HG03439 (cell line): ENCODE results near the gene NES.

ENCODE experiments used
- ATAC-seq: cut with Tn5 transposase; IDR thresholded peaks from one replicate; pipeline ENCODE4 v1.9.1; 2021; ENCODE audit warnings: mild to moderate bottlenecking, moderate library complexity; ENCODE audit not compliant: unreplicated experiment

The NES gene

GRCh38 chr1:156625436-156626078, 51.6 kb downstream of the NES start:
- ATAC-seq = no peak

DNA sequence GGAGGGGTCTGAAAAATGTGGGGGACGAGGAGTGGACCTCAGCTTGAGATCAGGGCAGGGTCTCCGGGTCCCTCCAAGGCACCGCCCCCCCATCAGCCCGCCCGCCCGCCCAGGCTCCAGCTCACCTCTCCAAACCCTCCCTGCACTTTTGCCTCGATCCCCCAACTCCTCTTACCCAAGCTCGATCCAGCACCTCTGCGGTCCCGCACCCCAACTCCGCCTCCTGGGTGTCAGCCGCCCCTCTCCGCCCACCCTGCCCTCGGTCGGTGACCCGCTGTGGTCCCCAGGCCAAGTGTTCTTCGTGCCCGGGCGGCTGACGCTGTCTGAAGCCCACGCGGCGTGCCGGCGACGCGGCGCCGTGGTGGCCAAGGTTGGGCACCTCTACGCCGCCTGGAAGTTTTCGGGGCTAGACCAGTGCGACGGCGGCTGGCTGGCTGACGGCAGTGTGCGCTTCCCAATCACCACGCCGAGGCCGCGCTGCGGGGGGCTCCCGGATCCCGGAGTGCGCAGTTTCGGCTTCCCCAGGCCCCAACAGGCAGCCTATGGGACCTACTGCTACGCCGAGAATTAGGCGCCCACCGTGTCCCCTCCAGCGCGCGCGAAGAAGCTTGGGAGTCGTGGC, 52.3 kb downstream of the NES start:
- no peak for ATAC-seq

GRCh38 chr1:156623946-156624813, 53.0 kb downstream of the NES start:
- ATAC-seq = no peak

DNA sequence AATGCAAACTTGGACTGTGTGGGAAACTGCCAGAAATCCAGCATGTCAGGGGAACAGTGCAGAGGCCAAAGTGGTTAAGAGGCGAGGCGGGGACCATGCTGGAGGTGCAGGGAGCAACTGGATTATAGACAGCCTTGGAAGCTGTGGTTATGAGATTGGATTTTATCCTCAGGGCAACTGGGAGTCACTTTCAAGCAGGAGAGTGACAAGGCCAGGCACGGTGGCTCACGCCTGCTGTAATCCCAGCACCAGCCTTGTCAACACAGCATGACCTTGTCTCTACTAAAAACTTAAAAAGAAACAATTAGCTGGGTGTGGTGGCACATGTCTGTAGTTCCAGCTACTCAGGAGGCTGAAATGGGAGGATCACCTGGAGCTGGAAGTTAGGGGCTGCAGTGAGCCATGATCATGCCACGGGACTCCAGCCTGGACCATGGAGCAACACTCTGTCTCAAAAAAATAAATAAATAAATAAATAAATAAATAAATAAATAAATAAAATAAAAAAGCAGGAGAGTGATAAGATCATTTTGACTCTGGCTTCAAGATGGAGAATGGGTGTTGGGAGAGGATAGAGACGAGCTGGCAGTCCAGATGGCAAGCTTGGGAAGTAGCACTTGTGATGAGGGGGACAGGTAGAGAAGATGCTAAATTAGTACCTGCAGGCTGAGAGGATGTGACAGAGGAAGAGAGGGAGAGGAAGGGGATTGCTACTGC, 54.5 kb downstream of the NES start:
- ATAC-seq = no peak

DNA sequence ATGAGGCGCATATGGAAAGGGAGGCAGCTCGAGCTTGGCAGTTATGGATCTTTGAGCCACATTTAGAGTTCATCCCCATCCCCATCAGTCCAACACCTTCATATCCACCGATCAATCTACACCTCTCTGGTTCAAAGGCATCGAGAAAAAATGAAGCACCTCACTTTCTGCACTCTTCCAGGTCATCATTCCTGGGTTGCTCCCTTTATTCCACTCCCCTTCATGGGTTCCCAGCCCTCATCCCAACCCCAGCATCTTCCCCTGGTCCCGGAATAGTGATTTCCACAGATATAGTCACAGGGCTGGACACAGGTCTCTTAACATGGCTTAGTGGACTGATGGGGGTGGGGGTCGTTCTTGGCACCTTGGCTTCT, 57.6 kb downstream of the NES start:
- ATAC-seq = no peak

DNA sequence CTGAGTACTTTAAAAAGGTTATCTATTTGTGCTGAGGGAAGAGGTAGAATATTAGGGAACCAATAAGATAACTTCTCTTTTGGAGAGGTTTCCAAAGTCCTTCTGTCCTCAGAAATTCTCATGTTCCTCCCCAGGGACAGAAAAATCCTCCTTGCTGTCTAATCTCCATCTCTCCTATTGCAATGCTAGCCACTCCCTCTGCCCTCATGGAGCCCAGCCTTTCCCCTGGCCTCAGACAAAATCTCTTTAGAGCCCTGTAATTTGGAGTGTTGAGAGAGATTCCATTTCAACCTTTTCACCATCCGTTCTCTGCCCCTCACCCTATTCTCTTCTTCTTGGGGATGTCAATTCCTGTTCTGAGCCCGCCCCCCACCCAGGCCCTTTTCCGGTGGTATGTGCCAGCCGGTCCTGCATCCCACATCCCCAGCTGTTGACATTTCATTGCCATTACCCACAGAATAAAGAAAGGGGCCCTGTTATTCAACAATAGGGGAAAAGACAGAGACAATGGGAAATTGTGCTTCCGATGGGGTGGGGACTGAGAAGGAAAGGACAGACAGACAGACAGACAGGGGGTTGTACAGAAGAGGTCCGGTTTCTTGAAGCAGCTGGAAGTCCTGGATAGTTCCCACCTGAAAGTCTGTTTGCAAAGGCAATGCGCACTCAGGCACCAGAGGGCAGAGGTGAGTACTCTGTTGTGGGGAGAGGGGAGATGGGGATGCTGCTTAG, 58.2 kb downstream of the NES start, which contains the start of gene HAPLN2:
TSS of gene HAPLN2 (plus strand) at position 563 of the 729 bp plus-strand sequence. CDS start 4,076 bp downstream, outside the sequence.
- ATAC-seq = no peak
